Duodenal mucosa (tissue), 2 donors: ENCODE measurements around the gene DNHD1.

ENCODE experiments used
- H3K27ac ChIP-seq: one replicate; pipeline ENCODE4 v1.7.0; 2013; ENCODE audit warnings: low read depth, low read length
- H3K27me3 ChIP-seq, 2 donors: one replicate each; pipeline ENCODE4 v1.7.0; 2013; ENCODE audit warnings: low read length in 2 of 2, control low read depth in 1 of 2; ENCODE audit not compliant: insufficient read depth in 2 of 2, control insufficient read depth in 1 of 2
- H3K36me3 ChIP-seq, 2 donors: one replicate each; pipeline ENCODE4 v1.7.0; 2013; ENCODE audit warnings: low read length in 2 of 2, control low read depth in 1 of 2; ENCODE audit not compliant: insufficient read depth in 2 of 2, control insufficient read depth in 1 of 2
- H3K4me1 ChIP-seq, 2 donors: one replicate each; pipeline ENCODE4 v1.7.0; 2013; ENCODE audit warnings: low read length in 2 of 2, control low read depth in 1 of 2; ENCODE audit not compliant: insufficient read depth in 2 of 2, control insufficient read depth in 1 of 2
- H3K4me3 ChIP-seq, 2 donors: one replicate each; pipeline ENCODE4 v1.7.0; 2013; ENCODE audit warnings: low read length in 2 of 2, low read depth in 1 of 2
- H3K9ac ChIP-seq, 2 donors: one replicate each; pipeline ENCODE4 v1.7.0; 2013; ENCODE audit warnings: low read length in 2 of 2, low read depth in 1 of 2
- H3K9me3 ChIP-seq, 2 donors: one replicate each; pipeline ENCODE4 v1.7.0; 2013; ENCODE audit warnings: low read length in 2 of 2, control low read depth in 1 of 2; ENCODE audit not compliant: control insufficient read depth in 1 of 2

Gene DNHD1

DNA sequence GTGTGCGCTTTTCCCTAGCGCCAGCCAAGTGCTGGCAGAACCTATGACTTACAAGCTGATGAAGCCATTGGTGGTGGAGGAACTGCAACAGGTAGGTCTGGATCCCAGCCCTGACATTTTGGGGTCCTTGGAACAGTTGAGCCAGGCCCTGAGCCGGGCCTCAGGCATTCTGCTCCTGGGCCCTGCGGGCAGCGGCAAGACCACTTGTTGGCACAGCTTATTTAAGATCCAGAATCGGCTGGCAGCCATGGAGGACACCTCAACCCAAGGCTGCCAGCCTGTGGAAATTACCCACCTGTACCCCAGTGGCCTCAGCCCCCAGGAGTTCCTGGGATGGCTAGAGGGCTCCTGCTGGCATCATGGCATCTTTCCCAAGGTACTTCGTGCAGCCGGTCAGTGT is 49.7 kb downstream of the DNHD1 start:
- no peak overlapping the region for H3K4me3 ChIP-seq
- H3K4me1 ChIP-seq: no peaks in the 10 kb centered on the region
- H3K9me3 ChIP-seq: no peaks in the 10 kb centered on the region
- no peaks in the 10 kb centered on the region for H3K27me3 ChIP-seq
- no peak overlapping the region for H3K9ac ChIP-seq
- peaks cover 7 to 12% of the 10 kb centered on the region in 2 donors for H3K36me3 ChIP-seq
- no peak overlapping the region for H3K27ac ChIP-seq

GRCh38 chr11:6547177-6547576 is 50.1 kb downstream of the DNHD1 start:
- H3K27ac ChIP-seq: no peak overlapping the region
- H3K9me3 ChIP-seq: no peaks in the 10 kb centered on the region
- H3K36me3 ChIP-seq: peaks cover 7 to 12% of the 10 kb centered on the region in 2 donors
- no peak overlapping the region for H3K4me3 ChIP-seq
- no peaks in the 10 kb centered on the region for H3K27me3 ChIP-seq
- H3K4me1 ChIP-seq: no peaks in the 10 kb centered on the region
- no peak overlapping the region for H3K9ac ChIP-seq

GRCh38 chr11:6548121-6548520 is 51.0 kb downstream of the DNHD1 start:
- H3K9ac ChIP-seq: no peak overlapping the region
- H3K4me1 ChIP-seq: no peaks in the 10 kb centered on the region
- H3K4me3 ChIP-seq: no peak overlapping the region
- peaks cover 7 to 12% of the 10 kb centered on the region in 2 donors for H3K36me3 ChIP-seq
- no peak overlapping the region for H3K27ac ChIP-seq
- no peaks in the 10 kb centered on the region for H3K9me3 ChIP-seq
- no peaks in the 10 kb centered on the region for H3K27me3 ChIP-seq

GRCh38 chr11:6548641-6549040 is 51.6 kb downstream of the DNHD1 start:
- Histone ChIP-seq H3K27me3 (no peaks in the 10 kb centered on the region), H3K4me1 (no peaks in the 10 kb centered on the region), H3K9me3 (no peaks in the 10 kb centered on the region), H3K9ac (no peak overlapping the region), H3K36me3 (peaks cover 7 to 12% of the 10 kb centered on the region in 2 donors), H3K4me3 (no peak overlapping the region), H3K27ac (no peak overlapping the region)

DNA sequence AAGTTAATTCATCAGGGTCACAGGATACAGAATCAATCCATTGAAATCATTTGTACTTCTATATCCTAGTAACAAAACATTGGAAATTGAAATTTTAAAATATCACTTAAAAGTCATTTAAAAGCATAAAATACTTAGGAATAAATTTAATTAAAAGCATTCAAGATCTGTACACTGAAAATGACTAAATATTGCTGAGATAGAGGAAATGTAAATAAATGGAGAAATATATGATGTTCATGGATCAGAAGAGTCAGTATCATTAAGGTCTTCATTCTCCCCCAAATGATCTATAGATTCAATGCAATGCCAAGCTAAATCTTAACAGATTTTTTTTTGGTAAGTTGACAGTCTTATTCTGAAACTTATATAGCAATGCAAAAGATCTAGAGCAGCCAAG is 56.6 kb downstream of the DNHD1 start:
- no peak overlapping the region for H3K9ac ChIP-seq
- H3K27me3 ChIP-seq: no peaks in the 10 kb centered on the region
- peaks cover 0 to 3% of the 10 kb centered on the region in 2 donors for H3K4me1 ChIP-seq
- H3K9me3 ChIP-seq: no peaks in the 10 kb centered on the region
- H3K4me3 ChIP-seq: no peak overlapping the region
- H3K27ac ChIP-seq: no peak overlapping the region
- H3K36me3 ChIP-seq: no peaks in the 10 kb centered on the region

DNA sequence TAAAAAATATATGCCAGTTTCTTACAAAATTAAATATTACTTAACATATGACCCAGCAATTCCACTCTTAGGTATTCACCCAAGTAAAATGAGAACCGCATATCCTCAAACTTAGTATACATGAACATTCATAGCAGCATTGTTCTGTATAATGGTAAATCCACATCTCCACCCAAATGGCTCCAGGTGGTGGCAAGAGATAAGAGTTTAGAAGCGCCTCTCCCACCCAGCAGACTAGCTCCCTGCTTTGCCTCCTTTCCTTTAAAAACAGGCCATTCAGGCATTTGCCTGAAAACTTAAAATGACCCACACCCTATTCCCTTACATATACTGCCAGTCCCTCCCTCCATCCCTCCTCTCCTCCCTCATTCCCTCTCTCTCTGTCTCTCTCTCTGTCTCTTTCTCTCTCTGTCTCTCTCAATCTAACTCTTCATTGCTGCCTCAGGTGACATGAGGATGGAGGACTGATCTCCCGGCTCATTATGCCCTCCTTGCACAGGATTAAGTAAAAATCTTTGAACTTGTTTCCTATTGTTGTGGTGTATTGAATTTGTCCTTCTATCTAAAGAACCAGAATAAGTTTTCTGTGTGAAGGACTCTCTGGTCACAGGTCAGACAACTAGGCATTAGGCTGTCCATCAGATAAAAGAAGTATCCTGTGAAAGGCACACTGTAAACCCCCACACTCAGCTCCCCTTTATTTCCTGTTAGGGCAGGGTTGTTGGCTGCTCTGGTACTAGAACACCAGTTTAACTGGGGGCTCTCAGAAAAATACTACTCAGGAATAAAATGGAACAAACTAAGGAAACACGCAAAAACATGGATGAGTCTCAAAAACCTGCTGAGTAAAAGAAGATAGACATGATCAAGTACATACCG is 58.0 kb downstream of the DNHD1 start:
- no peak overlapping the region for H3K4me3 ChIP-seq
- no peaks in the 10 kb centered on the region for H3K9me3 ChIP-seq
- H3K9ac ChIP-seq: no peak overlapping the region
- H3K27me3 ChIP-seq: no peaks in the 10 kb centered on the region
- H3K36me3 ChIP-seq: no peaks in the 10 kb centered on the region
- H3K4me1 ChIP-seq: peaks cover 0 to 3% of the 10 kb centered on the region in 2 donors
- H3K27ac ChIP-seq: no peak overlapping the region

DNA sequence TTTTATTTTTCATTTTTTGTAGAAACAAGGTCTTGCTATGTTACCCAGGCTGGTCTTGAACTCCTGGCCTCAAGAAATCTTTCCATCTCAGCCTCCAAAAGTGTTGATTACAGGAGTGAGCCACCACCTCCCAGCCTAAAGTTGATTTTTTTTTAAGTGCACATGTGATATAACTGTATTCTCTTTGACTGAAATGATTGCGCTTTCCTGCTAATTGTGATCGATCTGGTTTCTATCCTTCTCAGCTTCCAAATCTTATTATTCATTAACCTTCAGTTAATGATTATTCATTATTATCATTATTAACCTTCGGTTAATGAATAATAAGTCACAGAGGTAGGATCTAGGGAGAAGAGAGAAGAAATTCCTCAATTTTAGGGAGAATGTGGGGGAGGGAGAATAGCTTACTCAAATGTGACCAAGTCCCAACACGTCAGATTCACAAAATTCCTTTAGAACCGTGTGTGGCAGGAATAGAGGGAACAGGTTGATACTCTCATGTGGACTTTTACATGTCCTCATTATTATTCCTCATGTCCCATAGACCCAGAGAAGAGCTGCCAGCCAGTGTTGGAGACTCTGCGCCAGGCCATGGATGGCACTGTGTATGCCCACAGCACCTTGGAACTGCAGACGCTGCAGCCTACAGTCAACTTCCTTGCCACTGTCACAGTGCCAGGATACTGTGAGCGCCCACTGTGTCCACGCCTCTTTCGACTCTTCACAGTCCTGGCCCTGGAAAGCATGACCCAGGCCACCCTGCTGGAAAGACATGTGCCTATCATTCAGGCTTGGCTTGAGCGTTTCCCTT is 59.3 kb downstream of the DNHD1 start:
- no peak overlapping the region for H3K27ac ChIP-seq
- H3K4me3 ChIP-seq: no peak overlapping the region
- no peaks in the 10 kb centered on the region for H3K27me3 ChIP-seq
- H3K36me3 ChIP-seq: no peaks in the 10 kb centered on the region
- H3K4me1 ChIP-seq: peaks cover 0 to 3% of the 10 kb centered on the region in 2 donors
- H3K9ac ChIP-seq: no peak overlapping the region
- no peaks in the 10 kb centered on the region for H3K9me3 ChIP-seq

DNA sequence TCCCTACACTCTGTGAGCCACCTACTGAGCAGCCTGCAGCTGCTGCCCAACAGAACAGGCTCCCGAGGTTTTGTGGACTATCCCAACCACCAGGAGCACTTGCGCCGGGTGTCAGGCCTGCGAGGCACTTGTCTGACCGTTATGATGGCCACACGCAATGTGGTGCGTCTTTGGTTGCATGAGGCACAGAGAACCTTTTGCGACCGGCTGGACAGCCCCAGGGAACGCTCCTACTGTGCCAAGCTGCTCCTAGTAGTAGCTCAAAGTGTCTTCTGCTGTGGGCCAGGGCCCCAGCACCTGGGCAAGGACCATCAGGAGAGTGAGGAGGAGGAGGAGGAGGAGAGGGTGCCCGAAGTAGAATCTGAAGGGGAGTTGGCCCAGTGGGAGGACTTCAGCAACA is 60.0 kb downstream of the DNHD1 start:
- Histone ChIP-seq H3K4me3 (no peak overlapping the region), H3K9ac (no peak overlapping the region), H3K4me1 (peaks cover 0 to 3% of the 10 kb centered on the region in 2 donors), H3K36me3 (no peaks in the 10 kb centered on the region), H3K9me3 (no peaks in the 10 kb centered on the region), H3K27ac (no peak overlapping the region), H3K27me3 (no peaks in the 10 kb centered on the region)

DNA sequence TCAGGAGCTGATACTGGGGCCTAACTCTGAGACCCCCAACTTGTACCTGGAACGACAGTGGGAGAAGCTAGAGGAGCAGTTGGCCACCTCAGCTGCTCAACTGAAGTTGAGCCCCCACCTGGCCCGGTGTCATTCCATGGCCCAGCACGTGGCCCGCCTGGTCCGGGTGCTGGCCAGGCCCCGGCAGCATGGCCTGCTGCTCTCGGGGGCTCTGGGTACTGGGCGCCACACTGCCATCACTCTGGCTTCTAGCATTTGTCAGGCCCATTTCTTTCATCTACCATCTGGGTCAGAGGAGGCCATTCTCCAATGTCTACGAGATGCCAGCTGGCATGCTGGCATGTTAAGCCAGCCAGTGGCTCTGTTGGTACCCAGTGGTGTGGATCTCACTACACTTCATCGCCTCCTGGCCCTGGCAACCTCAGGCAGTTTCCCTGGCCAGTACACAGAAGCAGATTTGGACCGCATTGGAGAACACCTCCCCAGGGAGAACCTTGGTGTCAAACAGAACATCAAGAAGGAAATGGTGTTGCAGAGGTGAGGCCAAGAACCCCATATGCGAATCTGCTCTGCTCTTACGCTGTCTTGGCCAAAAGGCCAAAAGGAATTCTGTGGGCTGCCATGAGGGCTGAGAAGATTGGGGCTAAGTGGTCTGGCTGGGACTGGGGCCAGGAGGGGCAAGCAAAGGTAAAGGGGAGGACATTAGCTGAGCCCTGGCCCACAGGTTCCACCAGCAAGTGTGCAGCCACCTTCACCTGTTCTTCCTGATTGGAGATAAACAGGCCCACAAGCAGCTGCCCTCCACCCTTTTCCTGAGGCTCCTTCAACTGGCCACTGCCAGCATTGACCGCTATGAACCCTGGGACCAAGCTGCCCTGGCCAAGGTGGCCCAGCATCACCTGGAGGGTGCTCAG is 60.9 kb downstream of the DNHD1 start:
- H3K27ac ChIP-seq: no peak overlapping the region
- no peaks in the 10 kb centered on the region for H3K27me3 ChIP-seq
- H3K4me1 ChIP-seq: peaks cover 0 to 3% of the 10 kb centered on the region in 2 donors
- H3K4me3 ChIP-seq: no peak overlapping the region
- no peak overlapping the region for H3K9ac ChIP-seq
- no peaks in the 10 kb centered on the region for H3K9me3 ChIP-seq
- H3K36me3 ChIP-seq: no peaks in the 10 kb centered on the region
